ENCODE measurements around the gene C1QL3.

Gene C1QL3

GRCh38 chr10:16521311-16522016, at the start of gene C1QL3:
TSS of gene C1QL3 (minus strand) at chr10:16521879. CDS start at chr10:16521065, 814 bp downstream.
- Histone ChIP-seq H3K9me3 (no peaks in the 10 kb centered on the region), H3K4me1 (ENCODE audit: control insufficient read depth in 1 of 2, insufficient read depth in 1 of 2, low read depth in 1 of 2, low read length in 1 of 2) (peaks cover 0 to 5% of the 10 kb centered on the region in 2 experiments), H3K27me3 (peaks cover 85% of the 10 kb centered on the region), H3K4me3 (ENCODE audit: low read depth in 1 of 2, low read length in 1 of 2) (no peak within 1 kb of the TSS), H3K36me3 (no peaks in the 10 kb centered on the region), H3K27ac (no peak within 1 kb of the TSS)
- TF ChIP-seq CTCF (IDR thresholded peaks at IDR 0.05) = no peak

- peaks cover 7% of the 10 kb centered on the region for H3K27me3 ChIP-seq
- H3K9me3 ChIP-seq = no peaks in the 10 kb centered on the region
- no peak overlapping the region for H3K27ac ChIP-seq
- no peak overlapping the region for H3K4me3 ChIP-seq (ENCODE audit: low read depth in 1 of 2, low read length in 1 of 2)
- TF ChIP-seq CTCF (IDR thresholded peaks at IDR 0.05) = no peak
- H3K4me1 ChIP-seq (ENCODE audit: control insufficient read depth in 1 of 2, insufficient read depth in 1 of 2, low read depth in 1 of 2, low read length in 1 of 2) = no peaks in the 10 kb centered on the region
- H3K36me3 ChIP-seq = no peaks in the 10 kb centered on the region
Observed at GRCh38 chr10:16570731-16571130, 49.1 kb upstream of the C1QL3 start.

- Histone ChIP-seq H3K4me1 (ENCODE audit: control insufficient read depth in 1 of 2, insufficient read depth in 1 of 2, low read depth in 1 of 2, low read length in 1 of 2) (no peaks in the 10 kb centered on the region), H3K27me3 (no peaks in the 10 kb centered on the region), H3K9me3 (no peaks in the 10 kb centered on the region), H3K27ac (no peak overlapping the region), H3K36me3 (no peaks in the 10 kb centered on the region), H3K4me3 (ENCODE audit: low read depth in 1 of 2, low read length in 1 of 2) (no peak overlapping the region)
- no peak for TF ChIP-seq CTCF (IDR thresholded peaks at IDR 0.05)
Observed at GRCh38 chr10:16566202-16566805, 44.6 kb upstream of the C1QL3 start.

GRCh38 chr10:16565604-16566003, 43.9 kb upstream of the C1QL3 start:
- no peaks in the 10 kb centered on the region for H3K27me3 ChIP-seq
- H3K9me3 ChIP-seq = no peaks in the 10 kb centered on the region
- no peak overlapping the region for H3K27ac ChIP-seq
- H3K36me3 ChIP-seq = no peaks in the 10 kb centered on the region
- no peaks in the 10 kb centered on the region for H3K4me1 ChIP-seq (ENCODE audit: control insufficient read depth in 1 of 2, insufficient read depth in 1 of 2, low read depth in 1 of 2, low read length in 1 of 2)
- no peak overlapping the region for H3K4me3 ChIP-seq (ENCODE audit: low read depth in 1 of 2, low read length in 1 of 2)
- no peak for TF ChIP-seq CTCF (IDR thresholded peaks at IDR 0.05)

GRCh38 chr10:16562891-16563290, 41.2 kb upstream of the C1QL3 start:
- H3K27ac ChIP-seq = no peak overlapping the region
- H3K9me3 ChIP-seq = no peaks in the 10 kb centered on the region
- no peak for TF ChIP-seq CTCF (IDR thresholded peaks at IDR 0.05)
- no peaks in the 10 kb centered on the region for H3K36me3 ChIP-seq
- H3K4me3 ChIP-seq (ENCODE audit: low read depth in 1 of 2, low read length in 1 of 2) = no peak overlapping the region
- no peaks in the 10 kb centered on the region for H3K4me1 ChIP-seq (ENCODE audit: control insufficient read depth in 1 of 2, insufficient read depth in 1 of 2, low read depth in 1 of 2, low read length in 1 of 2)
- H3K27me3 ChIP-seq = no peaks in the 10 kb centered on the region
